ENCODE results near the gene MAPKAPK5.
"Not testable (repeated sequence)": the region's sequence is repeated elsewhere in the genome, so short reads cannot be mapped to it uniquely, and the experiment has no call there.

Gene MAPKAPK5

DNA sequence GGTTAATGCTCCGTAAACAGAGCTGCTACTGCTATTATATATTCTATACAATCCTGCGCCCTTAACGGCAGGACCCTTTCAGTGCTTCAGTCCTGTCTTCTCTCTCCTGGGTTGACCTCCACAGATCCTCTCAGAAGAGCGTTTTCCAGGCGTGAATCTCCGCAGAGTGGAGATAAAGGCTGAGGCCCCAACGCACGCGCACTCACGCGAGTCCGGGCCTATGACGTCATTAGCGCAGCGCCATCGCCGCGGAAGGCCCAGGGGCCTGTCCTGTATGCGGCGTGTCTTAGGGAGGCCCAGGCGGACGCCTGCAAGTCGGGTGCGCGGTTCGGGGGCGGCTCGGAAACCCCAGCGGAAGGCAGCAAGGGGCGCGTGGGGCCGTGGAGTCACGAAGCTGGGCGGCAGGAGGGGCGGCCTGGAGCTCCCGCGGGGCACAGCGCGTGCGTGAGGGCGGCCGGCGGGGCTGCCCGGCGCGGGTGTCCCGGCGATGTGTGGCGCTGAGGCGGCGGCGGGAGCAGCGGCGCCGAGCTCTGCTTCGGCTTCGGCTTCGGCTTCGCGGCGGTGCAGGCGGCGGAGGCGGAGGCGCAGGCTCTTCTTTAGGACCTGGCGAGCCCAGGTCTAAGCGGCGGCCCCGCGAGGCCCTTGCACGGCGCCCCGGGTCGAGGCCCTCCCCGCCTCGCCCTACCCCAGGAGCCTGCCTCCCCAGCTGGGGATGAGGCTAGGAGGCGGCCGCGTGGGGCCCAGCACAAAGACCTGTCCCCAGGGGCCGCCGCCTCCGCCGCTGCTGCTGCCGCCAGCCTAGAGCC is at the start of gene MAPKAPK5:
Gene MAPKAPK5, plus strand, starts transcription at position 479 of the 806 bp plus-strand sequence. CDS start 506 bp downstream, outside the sequence.
- DNase-seq (ENCODE audit: low read depth in 2 of 2): peak; percentile 96 to 97

DNA sequence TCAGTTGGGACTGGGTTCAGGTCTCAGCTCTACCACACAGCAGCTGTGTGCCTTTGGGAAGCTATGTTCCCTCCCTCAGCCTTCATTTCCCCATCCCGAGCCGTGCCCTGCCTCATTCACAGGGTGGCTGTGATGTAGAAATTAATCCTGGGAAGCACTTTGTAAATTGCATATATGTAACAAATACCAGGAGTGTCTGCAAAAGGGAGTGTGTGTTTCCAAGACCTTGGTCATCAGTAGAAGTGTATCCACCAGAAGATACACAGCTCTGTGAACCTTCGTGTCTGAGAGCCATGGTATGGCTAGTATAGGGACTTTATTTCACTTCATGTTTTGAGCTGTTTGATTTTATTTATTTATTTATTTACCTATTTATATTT is 49.2 kb upstream of the MAPKAPK5 start:
- DNase-seq (ENCODE audit: low read depth in 2 of 2): no peak

GRCh38 chr12:111798182-111798581 is 43.8 kb upstream of the MAPKAPK5 start:
- no peak for DNase-seq (ENCODE audit: low read depth in 2 of 2)

GRCh38 chr12:111799758-111800157 is 42.3 kb upstream of the MAPKAPK5 start:
- DNase-seq (ENCODE audit: low read depth in 2 of 2): no peak

DNA sequence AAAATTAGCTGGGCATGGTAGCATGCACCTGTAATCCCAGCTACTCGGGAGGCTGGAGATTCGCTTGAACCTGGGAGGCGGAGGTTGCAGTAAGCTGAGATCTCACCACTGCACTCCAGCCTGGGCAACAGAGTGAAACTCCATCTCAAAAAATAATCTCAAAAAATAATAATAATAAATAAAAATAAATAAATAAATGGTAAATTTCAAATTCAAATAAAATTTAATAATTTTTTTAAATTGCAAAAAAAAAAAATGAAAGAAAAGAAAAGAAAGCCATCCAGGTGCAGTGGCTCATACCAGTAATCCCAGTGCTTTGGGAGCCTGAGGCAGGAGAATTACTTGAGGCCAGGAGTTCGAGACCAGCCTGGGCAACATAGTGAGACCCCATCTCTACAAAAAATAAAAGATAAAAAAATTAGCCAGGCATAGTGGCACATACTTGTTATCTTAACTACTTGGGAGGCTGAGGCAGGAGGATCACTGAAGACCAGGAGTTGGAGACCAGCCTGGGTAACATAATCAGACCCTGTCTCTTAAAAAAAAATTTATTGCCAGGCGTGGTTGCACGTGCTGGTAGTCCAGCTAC is 38.9 kb upstream of the MAPKAPK5 start:
- no peak for DNase-seq (ENCODE audit: low read depth in 2 of 2)

- DNase-seq (ENCODE audit: low read depth in 2 of 2): no peak
Observed at GRCh38 chr12:111803851-111804250, 38.2 kb upstream of the MAPKAPK5 start.

DNA sequence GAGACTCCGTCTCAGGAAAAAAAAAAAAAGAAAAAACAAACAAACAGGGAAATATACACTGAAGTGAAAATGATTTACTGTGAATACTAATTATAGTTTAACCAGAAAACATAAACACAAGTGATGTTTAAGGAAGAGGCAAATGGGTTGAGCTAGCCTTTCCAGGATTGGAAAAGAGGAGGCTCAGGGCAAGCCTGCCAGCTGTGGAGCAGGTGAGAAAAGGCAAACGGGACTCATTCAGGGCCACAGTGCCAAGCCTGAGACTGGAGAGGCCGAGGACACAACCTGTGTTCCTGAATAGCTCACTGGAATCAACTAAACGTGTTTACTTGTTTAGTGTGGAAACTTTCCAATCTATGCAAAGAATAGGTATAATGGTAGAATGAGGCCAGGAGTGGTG is 35.7 kb upstream of the MAPKAPK5 start:
- no peak for DNase-seq (ENCODE audit: low read depth in 2 of 2)

- no peak for DNase-seq (ENCODE audit: low read depth in 2 of 2)
Observed at GRCh38 chr12:111807232-111807631, 34.8 kb upstream of the MAPKAPK5 start.

- DNase-seq (ENCODE audit: low read depth in 2 of 2): peak; percentile 29
Observed at GRCh38 chr12:111812881-111813741, 28.9 kb upstream of the MAPKAPK5 start.

- DNase-seq (ENCODE audit: low read depth in 2 of 2): no peak
Observed at GRCh38 chr12:111816065-111816615, 25.9 kb upstream of the MAPKAPK5 start.

DNA sequence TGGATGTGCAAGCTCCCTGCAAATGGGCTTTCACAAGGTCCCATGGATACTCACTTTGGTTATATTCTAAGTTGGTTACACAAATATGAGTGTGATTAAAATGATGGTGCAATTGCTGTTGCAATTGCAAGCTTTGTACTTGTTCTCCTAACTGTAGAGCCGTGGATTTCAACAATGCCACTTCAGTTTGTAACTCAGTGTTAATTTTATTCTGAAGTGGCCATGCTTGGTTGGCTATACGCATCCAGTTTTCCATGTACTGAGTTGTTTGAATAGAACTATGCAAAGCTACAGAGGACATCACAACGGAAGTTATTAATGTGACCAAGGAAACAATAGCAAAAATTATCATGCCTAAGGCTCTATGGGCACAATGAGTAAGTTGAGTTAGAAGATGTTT is 25.1 kb upstream of the MAPKAPK5 start:
- DNase-seq (ENCODE audit: low read depth in 2 of 2): not testable (repeated sequence)

DNA sequence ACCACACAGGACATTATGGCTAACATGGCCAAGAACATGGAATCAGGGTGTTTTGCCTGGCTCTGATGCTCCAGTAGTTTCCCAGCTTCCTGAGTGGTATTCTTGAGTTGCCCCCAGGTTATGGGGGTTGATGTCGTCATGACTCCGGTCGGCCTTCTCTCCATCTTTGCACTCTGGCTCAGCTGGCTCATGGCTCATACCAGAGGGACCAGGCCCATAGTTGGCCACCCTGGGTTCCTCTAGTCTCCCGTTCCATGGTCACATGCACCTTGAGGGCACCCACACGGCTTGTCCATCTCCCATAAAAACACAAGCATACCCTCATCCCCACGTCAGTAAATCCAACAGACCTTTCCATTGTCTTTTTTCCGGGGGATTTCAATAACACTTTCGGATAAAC is 23.7 kb upstream of the MAPKAPK5 start:
- no peak for DNase-seq (ENCODE audit: low read depth in 2 of 2)

- no peak for DNase-seq (ENCODE audit: low read depth in 2 of 2)
Observed at GRCh38 chr12:111819191-111820158, 22.6 kb upstream of the MAPKAPK5 start.

DNA sequence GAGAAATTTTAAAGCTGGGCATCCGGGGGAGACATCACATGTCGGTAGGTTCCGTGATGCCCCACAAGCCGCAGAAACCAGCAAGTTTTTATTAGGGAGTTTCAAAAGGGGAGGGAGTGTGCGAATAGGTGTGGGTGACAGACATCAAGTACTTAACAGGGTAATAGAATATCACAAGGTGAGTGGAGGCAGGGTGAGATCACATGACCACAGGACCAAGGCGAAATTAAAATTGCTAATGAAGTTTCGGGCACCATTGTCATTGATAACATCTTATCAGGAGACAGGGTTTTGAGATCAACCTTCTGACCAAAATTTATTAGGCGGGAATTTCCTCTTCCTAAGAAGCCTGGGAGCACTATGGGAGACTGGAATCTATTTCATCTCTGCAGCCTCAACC is 21.2 kb upstream of the MAPKAPK5 start:
- DNase-seq (ENCODE audit: low read depth in 2 of 2): not testable (repeated sequence)

- no peak for DNase-seq (ENCODE audit: low read depth in 2 of 2)
Observed at GRCh38 chr12:111822886-111823285, 19.1 kb upstream of the MAPKAPK5 start.

DNA sequence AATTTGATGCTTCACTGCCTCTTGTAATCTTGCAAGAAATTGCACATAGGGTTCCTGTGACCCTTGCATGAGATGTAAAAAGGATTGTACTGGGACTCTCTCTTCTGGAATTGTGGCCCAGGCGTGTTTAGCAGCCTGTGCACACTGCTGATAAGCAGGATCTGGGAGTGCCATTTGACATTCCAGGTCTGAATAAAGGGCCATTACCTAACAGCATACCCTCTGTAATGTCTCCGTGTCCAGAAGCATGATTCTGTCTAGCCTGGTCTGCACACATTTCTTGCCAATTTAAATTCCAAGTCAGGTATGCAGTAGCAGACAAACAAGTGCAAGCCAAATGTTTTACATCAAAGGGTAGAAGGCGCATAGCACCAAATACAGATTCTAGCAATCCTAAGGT is 18.1 kb upstream of the MAPKAPK5 start:
- no peak for DNase-seq (ENCODE audit: low read depth in 2 of 2)

DNA sequence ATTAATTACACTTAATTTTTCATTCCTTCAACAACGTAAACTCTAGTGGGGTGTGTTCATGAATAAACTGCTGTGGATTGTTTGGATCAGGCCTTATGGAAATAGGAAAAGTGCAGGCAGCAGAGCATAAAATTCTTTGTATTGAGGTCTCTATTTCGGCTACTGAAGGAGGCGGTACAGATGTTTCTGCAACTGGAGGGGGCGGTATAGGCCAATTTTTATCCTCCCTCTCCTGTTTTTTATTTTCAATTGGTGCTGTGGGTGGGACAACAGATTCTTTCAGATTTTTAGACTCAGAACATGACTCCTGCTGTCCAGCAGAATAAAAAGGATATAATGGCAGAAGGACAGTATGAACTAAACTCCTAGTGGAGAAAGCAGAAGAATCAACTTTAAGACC is 17.7 kb upstream of the MAPKAPK5 start:
- not testable (repeated sequence) for DNase-seq (ENCODE audit: low read depth in 2 of 2)

GRCh38 chr12:111825509-111825908 is 16.5 kb upstream of the MAPKAPK5 start:
- DNase-seq (ENCODE audit: low read depth in 2 of 2): no peak

DNA sequence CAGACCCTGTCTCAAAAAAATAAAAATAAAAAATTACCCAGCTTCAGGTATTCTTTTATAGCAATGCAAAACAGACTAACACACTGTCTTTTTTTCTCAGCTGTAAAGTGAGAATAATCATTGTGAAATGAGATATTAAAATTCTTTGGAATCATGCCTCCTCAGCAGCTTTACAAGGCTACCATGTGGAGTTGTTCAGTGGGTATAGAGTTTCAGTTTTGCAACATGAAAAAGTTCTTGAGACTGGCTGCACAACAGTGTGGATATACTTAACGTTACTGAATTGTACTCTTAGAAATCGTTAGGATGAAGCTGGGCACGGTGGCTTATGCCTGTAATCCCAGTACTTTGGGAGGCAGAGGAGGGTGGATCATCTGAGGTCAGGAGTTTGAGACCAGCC is 15.7 kb upstream of the MAPKAPK5 start:
- DNase-seq (ENCODE audit: low read depth in 2 of 2): no peak

GRCh38 chr12:111826992-111827391 is 15.0 kb upstream of the MAPKAPK5 start:
- no peak for DNase-seq (ENCODE audit: low read depth in 2 of 2)

DNA sequence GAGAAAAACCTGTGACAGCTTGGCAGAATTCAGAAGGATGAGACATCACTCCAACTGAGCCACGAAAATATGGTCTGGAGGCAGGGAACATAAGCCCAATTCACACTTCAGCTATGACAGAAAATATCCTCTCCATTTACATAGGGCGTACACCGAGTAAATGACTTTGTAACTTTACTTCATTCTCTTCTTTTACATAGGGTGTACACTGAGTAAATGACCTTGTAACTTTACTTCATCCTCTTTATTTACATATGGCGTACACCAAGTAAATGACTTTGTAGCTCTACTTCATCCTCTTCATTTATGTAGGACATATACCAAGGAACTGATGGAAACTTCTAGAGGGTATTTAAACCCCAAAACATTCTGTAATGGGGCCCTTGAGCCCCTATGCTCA is 14.1 kb upstream of the MAPKAPK5 start:
- DNase-seq (ENCODE audit: low read depth in 2 of 2): no peak
